Testis (tissue), 3 donors: ENCODE measurements around the gene PTDSS2. TPM values are rescaled to one million over a fixed set of nuclear protein-coding genes. Genes with fewer than 3 reads are reported as not detected.

Experiments
- DNase-seq: peaks from one replicate; pipeline ENCODE4 v3.0.0-alpha.2; 2019
- H3K27ac ChIP-seq, 2 donors: fragments of 200-600 bp; sonication (generic); one replicate each; pipeline ENCODE4 v1.5.1; 2019
- H3K27me3 ChIP-seq: fragments of 200-600 bp; sonication (generic); one replicate; pipeline ENCODE4 v1.5.1; 2019
- H3K36me3 ChIP-seq: fragments of 200-600 bp; sonication (generic); one replicate; pipeline ENCODE4 v1.5.1; 2017; ENCODE audit warnings: low read depth; ENCODE audit errors: missing control alignments
- H3K4me1 ChIP-seq: fragments of 200-600 bp; sonication (generic); one replicate; pipeline ENCODE4 v1.5.1; 2019
- H3K4me3 ChIP-seq, 2 donors: fragments of 200-600 bp; sonication (generic); one replicate each; pipeline ENCODE4 v1.5.1; 2017 to 2019
- H3K9me3 ChIP-seq: fragments of 200-600 bp; sonication (generic); one replicate; pipeline ENCODE4 v1.5.1; 2017
- CTCF ChIP-seq, 3 experiments: fragments of 450-650 bp in 2 of 3; fragments of 200-600 bp in 1 of 3; sonication (generic) in 1 of 3; IDR thresholded peaks; one replicate each; pipeline ENCODE4 v1.5.1; 2016 to 2019; ENCODE audit warnings: antibody characterized with exemption in 3 of 3, mild to moderate bottlenecking in 2 of 3, moderate library complexity in 1 of 3
- POLR2A ChIP-seq: fragments of 450-650 bp; IDR thresholded peaks from one replicate; pipeline ENCODE4 v1.6.1; 2017; ENCODE audit warnings: antibody characterized with exemption, mild to moderate bottlenecking, moderate library complexity
- WGBS, 2 donors: methylation state at CpG; one replicate each; pipeline ENCODE4 v1.1.5; 2018; 5-methylcytosine and 5-hydroxymethylcytosine counted together
- intact Hi-C: fragments of 100-400 bp; cut with DNase I; formaldehyde crosslinking; loops from one replicate; pipeline ENCODE4 v1.15.1; 2023; ENCODE audit warnings: low total_unique reads
- polyA plus RNA-seq: library from polyadenylated mRNA; stranded (reverse); fragments of 350-450 nt; fragmentation: Illumina TruSeq; extraction: RNeasy Lipid Tissue Mini Kit (QIAGEN cat#74804); gene quantifications from one replicate; pipeline ENCODE4 v1.2.3, GENCODE V29; 2014; ENCODE audit warnings: low read depth, low replicate concordance; ENCODE audit not compliant: insufficient read depth
- total RNA-seq, 2 donors: library from RNA; depleted of rRNA; stranded (reverse); fragments of >200 nt; gene quantifications; one replicate each; pipeline ENCODE4 v1.2.3, GENCODE V29; 2016

PTDSS2 gene
- total and polyA plus RNA-seq, 3 donors from 2014 or later: 107 to 160 (median 116) TPM

- no peak for TF ChIP-seq CTCF (IDR thresholded peaks at IDR 0.05)
- no peaks in the 10 kb centered on the region for H3K36me3 ChIP-seq
- 92 to 93% methylated on average over 16 to 24 of the region's 24 CpGs for WGBS, 2 donors
- intact Hi-C loops: no loop called here
- DNase-seq: no peak
- no peaks in the 10 kb centered on the region for H3K9me3 ChIP-seq
- no peak overlapping the region for H3K4me3 ChIP-seq
- peaks cover 4% of the 10 kb centered on the region for H3K4me1 ChIP-seq
- H3K27ac ChIP-seq: no peak overlapping the region
- H3K27me3 ChIP-seq: no peaks in the 10 kb centered on the region
Measured at GRCh38 chr11:459511-460220, 9.6 kb downstream of the PTDSS2 start.

GRCh38 chr11:460331-461199 lies 10.5 kb downstream of the PTDSS2 start:
- Histone ChIP-seq H3K4me3 (no peak overlapping the region), H3K27me3 (no peaks in the 10 kb centered on the region), H3K36me3 (no peaks in the 10 kb centered on the region), H3K27ac (no peak overlapping the region), H3K4me1 (no peaks in the 10 kb centered on the region), H3K9me3 (no peaks in the 10 kb centered on the region)
- intact Hi-C loops: no loop called here
- TF ChIP-seq CTCF (IDR thresholded peaks at IDR 0.05): no peak
- TF ChIP-seq POLR2A: no peak
- no peak for DNase-seq
- WGBS, 2 donors: 92 to 97% methylated on average over 11 to 38 of the region's 41 CpGs

GRCh38 chr11:461626-462025 lies 11.5 kb downstream of the PTDSS2 start:
- H3K4me3 ChIP-seq: no peak overlapping the region
- no peaks in the 10 kb centered on the region for H3K27me3 ChIP-seq
- intact Hi-C loops: no loop called here
- H3K4me1 ChIP-seq: no peaks in the 10 kb centered on the region
- no peak overlapping the region for H3K27ac ChIP-seq
- no peak for DNase-seq
- TF ChIP-seq POLR2A (no peak), CTCF (IDR thresholded peaks at IDR 0.05) (no peak)
- WGBS, 2 donors: 89 to 90% methylated on average over 7 to 9 of the region's 9 CpGs
- H3K9me3 ChIP-seq: no peaks in the 10 kb centered on the region
- H3K36me3 ChIP-seq: no peaks in the 10 kb centered on the region

- intact Hi-C loops: no loop called here
- Histone ChIP-seq H3K4me1 (no peaks in the 10 kb centered on the region), H3K27ac (no peak overlapping the region), H3K4me3 (no peak overlapping the region), H3K9me3 (no peaks in the 10 kb centered on the region), H3K27me3 (no peaks in the 10 kb centered on the region), H3K36me3 (no peaks in the 10 kb centered on the region)
- TF ChIP-seq CTCF (IDR thresholded peaks at IDR 0.05) (no peak), POLR2A (no peak)
- WGBS, 2 donors: 91 to 93% methylated on average over 12 to 16 of the region's 16 CpGs
- DNase-seq: no peak
Measured at GRCh38 chr11:462107-462890, 12.2 kb downstream of the PTDSS2 start.
